RPMI8226 (cell line): Measurements from ENCODE around the gene KCNJ9.

Experiments
- DNase-seq: peaks from one replicate; pipeline ENCODE4 v3.0.0-alpha.2; 2015

Gene KCNJ9

DNA sequence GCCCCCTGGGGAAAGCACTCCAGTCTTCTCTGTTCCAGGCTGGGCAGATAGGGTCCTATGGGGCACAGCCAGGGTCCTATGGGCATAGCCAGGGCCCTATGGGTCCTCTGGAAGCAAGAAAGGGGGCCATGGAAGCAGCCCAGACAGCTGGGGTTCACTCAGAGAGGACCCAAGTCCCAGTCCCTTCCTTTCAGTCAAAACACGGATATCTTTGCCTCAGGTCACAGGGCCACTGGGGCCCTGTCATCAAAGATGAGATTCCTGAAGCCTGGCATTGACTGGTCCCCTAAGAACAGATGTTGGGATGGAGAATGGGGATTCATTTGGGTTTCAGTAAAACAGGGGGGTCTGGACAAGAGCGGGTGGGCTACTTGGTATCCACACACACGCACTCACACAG lies 8.5 kb downstream of the KCNJ9 start:
- DNase-seq, result no peak

DNA sequence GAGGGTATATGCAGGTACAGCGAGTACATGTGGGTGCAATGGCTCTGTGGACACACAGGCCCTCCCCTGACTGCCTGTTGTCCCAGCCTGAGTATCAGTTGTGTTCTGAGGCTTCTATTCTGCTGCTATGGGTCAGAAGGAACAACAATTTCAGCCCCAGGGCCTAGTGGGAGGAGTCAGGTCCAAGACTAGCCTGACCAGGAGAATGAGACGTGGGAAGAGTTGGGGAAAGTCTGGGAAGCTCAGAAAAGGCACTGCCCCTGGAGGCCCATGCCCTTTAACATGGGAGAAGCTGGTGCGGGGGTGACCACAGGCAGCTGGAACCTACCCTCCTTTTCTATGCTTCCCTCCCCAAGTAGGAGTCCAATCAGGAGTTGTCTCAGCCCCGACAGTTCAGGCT lies 9.4 kb downstream of the KCNJ9 start:
- no peak for DNase-seq

DNA sequence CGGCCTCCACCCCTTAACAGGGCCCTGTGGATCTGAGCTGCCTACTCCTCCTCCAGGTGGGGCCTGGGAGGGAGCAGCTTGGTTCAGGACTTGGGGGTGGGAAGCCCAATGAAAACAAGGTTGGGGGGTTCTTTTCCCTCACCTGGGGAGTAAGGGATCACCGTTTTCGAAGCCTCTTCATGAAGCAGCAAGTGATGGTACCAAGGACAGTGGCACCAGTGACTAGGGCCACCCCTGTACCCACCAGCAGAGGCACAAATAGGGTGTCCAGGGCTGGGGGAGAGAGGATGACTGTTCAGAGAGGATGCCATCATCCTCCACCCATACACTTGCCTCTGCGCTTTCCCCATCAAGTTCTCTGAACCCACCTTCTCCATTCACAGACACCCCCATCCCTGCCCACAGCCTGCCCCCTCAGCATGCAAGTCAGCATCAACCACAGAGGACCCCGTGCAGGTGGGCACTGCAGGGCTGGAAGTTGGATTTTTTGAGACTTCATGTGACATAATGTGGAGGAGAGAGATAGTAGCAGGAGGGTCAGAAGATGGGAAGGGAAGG lies 10.4 kb downstream of the KCNJ9 start:
- DNase-seq, result no peak

DNA sequence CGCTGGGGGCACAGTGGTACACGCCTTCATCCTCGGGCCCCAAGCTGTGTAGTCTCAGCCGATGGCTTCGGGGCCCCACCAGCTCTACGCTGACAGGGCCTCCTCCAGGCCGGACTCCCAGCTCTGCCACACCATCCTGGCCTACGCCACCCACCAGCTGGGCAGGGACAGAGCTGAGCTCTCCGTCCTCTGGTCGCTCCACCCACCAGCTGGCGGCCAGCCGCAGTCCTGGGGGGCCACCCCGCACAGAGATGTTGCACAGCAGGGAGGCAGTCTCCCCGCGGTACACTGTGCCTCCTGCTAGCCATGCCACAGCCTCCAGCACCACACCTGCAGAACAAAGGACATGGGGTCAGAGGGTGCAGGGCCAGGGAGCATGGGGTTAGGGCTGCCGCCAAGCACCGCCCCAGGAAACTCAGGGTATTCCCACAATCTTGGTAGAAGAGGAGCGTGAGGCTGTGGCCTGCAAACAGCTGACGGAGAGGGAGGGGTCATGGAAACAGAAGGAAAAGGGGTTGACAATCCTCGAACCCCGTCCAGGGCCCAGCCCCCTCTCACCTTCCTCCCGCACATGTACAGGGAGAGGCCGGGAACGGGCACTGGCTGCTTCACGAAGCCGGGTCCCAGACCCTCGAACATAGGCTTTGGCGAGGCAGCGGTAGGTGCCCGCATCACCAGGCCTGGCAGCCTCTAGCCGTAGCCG lies 11.2 kb downstream of the KCNJ9 start:
- DNase-seq, result no peak

DNA sequence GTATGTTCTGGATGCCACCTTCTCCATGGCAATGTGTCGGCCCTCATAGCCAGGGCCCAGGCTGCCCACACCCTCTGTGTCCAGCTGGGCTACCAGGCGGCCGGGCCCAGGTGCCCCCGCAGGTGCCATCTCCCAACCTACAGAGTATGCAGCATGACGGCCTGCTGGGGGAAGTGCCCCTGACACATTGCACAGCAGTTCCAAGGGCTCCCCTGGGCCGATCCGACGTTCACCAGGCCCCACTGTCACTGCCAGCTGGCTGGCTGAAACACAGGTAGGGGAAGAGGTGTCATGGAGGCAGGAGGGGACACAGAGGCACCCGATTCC lies 11.7 kb downstream of the KCNJ9 start:
- no peak for DNase-seq

DNA sequence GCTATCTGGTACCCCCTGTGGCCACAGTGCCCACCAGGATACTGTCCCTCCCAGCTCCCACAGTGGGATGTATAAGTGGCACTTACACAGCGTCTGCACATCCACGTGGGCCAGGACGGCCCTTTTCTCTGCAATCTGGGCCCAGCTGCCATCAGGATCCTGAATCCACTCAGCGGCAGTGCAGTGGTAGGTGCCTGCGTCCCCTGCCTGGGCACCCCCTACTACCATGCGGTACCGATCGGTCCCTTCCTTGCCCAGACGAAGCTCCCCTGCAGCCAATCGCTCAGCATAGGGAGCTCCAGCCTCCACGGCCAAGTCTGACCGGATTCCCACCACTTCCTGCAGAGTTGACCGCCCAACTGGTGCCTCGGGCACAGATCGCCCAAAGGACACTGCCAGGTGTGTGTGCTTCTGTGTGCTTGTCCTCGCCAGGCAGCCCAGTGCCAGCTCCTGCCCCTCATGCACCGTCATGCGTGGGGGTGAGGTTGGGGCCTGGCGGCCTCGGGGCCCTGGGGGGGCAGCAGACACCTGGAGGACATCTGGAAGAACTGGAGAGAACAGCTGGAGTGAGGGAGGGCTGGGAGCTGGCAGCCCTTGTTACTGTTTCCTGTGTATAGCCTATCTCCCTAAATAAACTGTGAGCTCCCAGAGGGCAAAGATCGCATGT lies 12.4 kb downstream of the KCNJ9 start:
- DNase-seq, result no peak

DNA sequence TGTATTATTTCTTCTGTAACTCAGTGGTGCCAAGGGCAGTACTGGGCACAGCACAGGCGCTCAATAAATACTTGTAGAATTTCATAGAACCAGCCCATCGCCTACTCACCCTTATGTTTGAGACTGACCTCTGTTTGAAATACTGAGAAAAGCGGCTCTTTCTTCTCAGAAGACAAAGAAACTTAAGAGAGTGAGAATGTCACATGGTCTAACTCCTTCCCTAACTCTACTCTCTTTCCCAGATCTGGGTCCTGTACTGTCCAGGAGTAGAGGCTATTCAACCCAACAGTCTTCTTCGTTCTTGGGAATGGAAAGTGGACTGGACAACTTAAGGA lies 12.9 kb downstream of the KCNJ9 start:
- no peak for DNase-seq

DNA sequence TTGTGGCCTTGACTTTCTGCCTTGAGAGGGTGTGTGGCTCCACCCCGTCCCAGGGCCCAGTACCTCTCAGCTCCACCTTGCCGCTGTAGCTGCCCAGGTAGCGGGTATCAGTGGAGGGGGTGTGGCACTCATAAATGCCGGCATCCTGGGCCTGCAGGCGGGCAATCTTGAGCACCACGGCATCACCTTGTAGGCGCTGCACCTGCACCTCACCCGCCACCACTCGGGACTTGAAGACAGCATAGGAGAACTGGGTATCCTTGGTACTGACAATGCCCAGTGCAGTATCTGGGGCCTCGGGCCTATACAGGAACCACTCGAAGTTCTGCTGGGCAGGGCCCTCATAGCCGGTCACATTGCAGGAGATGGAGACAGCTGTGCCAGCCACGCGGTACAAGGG lies 13.5 kb downstream of the KCNJ9 start:
- no peak for DNase-seq

DNA sequence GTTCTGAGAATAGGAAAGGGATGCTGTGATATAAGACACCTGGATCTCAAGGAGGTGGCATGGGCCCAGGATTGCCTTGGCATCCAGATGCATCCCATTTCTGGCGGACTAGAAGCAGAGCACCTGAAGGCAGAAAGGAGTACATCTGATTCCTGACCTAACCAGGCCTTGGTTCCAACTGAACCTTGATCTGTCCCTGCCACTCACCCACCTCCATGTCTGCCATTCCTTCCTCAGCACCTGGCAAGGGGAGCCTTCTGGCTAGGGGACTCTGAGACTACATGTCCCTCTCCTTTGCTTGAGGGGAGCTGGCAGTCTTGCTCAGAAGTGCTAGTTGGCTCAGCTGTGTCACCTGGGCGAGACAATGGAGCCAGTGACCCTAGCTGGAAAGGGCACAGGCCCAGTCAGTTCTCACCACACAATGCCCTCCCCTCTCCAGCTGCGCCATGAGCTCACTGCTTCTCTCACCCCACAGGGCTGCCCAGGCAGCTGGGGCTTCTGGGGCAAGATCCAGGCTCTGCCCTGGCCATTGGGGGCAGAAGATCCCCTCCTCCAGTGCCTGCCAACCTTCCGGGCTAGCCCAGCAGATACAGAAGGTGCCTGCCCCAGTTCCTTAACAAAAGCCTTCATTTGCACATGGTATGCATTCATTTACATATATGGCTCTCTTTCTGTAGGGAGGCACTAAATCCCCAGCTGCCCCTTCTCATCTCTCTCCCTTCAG lies 14.2 kb downstream of the KCNJ9 start:
- no peak for DNase-seq

DNA sequence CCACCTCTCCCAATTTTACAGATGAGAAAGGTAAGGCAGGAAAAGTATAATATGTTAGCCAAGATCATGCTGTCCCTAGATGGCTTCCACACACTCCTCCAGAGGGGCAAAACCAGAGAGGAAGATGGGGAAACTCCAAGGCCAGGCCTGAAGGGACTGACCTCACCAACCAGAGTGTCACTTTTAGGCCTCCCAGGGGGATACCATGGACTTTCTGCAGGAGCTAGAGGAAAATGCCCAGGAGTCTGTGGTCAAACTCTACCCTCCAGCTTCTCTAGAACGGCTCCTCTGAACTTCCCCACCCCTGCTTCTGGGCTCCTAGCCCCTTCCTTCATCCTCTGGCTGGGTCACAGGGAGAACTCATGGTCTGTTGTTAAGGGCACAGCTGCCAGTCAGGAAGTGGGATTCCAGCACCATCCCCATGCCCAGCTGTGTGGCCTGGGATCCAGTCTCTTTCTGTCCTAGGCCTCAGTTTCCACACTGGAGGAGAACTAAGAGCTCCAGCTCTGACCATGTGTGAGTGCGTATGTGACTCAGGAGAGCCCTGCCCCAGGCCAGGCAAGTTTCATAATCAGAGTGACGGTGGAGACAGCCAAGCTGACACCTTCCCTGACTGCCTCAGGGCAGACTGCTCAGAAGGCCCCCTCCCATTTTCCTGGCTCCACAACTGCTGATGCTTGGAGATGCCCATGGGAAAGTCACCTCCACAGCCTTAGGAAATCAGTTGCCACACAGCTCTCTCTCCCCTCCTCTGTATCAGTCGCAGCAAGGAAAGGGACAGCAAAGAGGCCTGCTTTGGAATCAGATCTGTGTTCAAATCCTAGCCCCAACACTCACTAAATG lies 15.2 kb downstream of the KCNJ9 start:
- DNase-seq, result no peak

DNA sequence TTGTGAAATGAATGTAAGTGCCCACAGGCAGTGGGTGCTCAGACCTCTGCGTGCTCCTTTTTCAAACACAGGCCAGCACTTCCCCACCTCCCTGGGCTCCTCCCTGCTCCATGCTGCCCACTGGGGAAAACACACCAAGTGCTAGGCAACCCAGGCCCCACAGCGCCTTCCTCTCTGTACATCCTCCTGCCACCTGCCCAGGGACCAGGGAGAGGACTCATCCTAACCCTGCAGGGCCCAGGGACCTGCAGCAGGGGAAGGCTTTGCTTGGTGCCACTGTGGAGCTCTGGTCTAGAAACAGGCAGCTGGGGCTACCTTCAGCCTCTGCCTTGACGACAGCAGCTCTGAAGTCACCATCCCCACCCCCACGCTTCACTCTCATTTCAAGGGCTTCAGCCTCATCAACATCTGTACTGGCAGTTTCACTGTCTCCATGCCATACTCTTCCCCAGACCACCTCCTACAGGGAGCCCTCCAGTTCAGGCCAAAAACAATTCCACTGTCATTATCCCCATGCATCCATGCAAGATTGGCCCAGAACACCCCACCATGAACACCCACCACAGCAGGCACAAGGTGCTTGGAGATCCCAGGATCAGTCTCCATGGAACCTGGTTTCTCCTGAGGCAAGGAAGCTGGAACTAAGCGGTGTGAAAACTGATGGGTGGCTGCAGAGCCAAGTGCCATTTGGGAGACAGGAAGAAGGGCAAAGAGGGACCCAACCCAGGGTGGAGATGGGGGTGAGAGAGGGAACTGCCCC lies 16.0 kb downstream of the KCNJ9 start:
- DNase-seq, result no peak

DNA sequence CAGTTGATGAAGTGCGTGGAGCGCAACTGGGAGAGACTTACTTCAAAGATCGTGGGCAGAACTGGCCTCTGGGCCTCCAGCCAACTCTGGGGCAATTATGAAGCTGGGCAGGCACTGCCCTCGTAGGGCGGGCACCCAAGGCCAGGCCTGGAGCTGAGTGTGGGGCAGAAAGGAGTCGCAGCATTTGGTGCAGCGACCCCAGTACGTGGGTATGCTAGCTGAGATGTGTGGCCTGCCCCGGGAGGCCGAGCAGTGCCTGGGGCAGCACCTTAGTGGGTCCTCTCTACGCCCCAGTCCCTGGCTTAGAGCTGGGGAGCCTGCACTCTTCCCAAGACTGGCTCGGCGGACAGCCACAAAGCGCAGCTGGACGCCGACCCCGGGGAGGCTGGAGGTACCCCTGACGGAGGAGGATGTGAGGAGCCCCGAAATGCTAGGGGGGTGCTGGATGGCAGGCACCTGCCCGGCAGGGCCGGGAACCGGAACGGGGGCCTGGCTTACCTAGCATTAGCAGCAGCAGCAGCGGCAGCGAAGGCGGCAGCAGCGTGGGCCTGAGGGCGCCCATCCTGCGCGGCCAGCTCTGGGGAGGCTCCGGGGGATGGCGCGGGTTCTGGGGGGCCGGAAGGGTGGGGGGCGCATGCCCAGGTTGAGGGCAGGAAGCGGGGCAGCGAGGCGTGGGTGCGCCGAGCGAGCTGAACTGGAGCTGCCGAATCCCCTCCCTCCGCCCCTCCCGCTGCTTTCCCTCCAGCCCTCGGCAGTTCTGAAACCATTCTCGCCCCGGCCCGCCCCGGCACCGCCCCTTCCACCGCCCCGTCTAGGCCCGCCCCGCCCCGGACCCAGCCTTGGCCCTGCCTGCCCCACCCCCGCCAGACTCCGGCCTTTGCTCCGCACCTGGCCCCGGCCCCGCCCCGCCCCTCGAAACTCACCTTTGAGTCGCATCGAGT lies 16.8 kb downstream of the KCNJ9 start, which contains the start of gene IGSF8:
Gene IGSF8, minus strand, starts transcription at position 709 of the 941 bp plus-strand sequence. Its CDS starts 147 bp downstream, at position 562.
- DNase-seq, result peak; percentile 94

DNA sequence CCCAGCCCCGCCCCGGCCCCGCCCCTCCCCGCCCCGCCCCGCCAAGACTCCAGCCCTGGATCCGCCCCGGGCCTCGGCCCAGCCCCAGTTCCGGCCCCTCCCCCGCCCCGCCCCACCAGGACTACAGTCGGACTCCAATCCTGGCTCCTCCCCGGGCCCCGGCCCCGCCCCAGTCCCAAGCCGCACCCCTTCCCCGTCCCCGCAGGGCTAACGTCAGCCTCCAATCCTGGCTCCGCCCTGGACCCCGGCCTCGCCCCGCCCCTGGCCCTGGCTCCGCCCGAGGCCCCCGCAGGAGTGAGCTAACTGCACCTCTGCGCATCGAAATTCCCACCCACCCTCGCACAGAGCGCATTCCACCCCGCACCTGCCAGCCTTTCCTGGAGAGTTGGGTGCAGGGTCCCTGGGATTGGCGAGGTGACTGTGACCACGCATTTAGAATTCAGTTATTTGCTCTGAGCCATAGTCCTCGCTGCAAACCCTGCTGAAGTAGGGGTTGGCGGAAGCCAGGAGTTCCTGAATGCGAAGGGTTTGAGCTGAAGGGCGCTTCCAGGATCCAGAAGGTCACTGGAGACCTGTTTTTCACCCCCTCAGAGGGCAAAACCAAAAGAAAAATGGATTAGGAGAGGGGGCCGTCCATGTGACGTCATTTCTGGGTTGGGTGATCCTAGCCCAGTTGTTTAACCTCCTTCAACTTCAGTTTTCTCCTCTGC lies 17.7 kb downstream of the KCNJ9 start:
- peak; percentile 97 for DNase-seq

DNA sequence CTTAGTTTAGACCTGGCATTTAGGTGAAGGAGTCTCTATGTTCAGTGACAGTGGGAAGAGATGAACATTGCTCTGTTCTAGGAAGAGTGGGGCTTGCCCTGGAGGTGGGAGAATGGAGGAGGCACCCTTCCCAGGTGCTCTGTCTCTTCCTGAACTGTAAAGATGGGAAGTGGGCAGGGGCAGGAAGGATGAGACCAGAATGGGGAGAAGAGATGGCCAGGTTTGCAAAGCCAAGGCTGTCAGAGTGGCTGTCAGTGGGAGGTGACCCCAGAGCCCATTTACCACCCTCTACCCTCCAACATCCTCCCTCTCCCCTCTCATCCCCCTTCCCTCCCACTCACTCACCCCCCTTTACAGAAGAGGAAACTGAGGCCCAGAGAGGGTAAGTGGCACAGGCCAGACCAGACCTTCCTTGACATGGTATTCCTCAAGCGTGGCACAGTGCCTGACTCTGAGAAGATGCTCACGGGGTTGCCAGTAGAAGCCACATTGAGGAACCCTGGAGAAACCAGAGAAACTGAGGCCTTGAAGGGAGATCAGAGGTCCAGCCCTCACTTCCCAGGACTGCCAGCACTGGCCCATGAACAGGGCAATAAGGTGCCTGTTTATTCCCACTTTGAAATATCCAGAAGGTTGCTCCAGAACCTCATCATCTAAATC lies 18.5 kb downstream of the KCNJ9 start:
- no peak for DNase-seq

DNA sequence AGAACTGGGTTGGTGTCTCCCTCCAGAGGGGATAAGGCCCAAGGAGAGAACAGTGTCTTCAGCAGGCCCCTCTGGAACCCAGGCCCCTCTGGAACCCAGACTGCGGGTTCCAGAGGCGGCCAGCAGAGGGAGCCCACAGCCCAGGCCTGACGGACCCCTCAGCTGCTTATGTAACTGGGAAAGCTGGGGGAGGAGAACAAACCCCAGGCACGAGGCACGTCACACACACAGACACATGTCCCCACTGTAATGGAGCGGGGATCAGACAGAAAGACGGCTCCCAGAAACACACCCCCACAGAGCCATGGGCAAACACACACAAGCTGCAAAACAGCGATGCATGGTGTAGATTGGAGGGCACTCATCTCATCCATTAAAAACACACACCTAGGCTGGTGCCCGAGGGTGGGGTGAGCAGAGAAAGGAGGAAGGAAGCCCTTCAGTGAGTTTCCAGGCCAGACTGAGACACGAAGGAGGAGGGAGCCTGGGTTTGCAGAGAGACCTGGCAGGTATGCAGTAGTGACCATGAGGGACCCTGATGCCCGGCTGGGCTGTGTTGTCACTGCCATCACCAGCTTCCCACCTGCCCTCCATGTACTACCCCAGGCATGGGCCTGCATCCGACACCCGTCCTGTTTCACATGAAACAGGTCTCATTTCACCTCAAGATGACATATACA lies 19.8 kb downstream of the KCNJ9 start:
- DNase-seq, result peak; percentile 82

DNA sequence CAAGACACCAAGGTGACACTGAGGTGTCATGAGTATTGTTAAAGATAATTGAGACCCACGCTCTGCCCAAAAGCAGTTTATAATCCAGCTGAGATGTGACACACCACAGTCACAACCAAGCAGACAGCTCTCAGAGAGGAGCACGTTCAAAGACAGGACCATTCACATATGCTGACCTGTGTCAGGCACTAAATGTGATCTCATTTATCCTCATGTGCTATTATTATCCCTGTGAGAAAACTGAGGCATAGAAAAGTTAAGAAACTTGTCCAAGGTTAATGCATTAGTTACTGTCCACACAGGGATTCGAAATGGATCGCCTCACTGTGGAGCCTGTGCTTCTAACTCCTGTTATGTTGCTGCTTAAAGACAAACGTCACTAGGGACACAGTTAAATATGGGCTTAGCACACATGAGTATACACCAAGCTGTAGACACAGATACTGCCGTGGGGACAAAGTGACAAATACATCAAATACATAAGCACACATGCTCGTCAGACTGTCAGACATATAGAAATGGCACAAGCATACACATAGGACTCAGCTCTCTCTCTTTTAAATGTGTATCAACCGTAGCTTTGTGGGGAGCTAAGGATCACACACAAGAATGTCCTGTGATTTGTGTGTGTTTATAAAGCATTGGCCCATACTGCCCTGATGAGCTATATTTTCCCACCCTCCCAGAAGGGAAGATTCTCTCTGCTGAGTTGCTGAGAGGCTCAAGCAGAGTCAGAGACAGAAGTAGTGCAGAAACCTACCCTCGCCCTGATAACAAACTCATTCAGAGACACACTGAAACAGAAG lies 20.6 kb downstream of the KCNJ9 start:
- no peak for DNase-seq

DNA sequence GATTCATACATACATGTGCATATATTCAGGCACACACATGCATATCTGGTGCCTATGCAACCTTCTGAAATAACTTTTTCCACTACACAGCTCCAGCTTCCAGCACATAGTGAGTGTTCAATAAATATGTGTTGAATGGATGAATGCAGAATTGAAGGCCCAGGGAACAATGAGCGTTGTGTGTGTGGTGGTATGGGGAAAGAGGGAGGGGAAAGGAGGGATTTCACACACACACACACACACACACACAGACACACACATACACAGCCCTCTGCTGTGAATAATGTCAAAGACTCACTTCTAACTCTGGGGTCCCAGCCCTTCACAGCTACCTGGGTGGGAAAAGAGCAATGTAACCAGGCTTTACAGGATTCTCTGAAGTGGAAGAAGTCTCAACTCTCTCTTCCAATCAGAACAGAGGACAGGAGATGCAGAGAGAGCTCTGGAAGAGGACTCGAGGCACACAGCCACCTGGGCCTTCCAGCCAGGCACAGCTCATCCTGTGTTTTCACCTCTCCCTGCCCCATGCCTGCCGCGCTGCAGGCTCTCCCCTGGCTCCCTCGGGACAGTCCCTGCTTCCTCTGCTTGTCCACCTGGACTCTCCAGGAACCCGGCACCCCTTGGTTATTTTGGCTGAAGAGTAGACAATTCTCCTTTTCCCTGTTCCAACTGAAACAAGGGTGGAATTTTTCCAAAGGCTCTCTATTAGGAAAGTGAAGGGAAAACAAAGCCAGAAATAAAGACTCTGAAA lies 22.5 kb downstream of the KCNJ9 start:
- DNase-seq, result no peak

DNA sequence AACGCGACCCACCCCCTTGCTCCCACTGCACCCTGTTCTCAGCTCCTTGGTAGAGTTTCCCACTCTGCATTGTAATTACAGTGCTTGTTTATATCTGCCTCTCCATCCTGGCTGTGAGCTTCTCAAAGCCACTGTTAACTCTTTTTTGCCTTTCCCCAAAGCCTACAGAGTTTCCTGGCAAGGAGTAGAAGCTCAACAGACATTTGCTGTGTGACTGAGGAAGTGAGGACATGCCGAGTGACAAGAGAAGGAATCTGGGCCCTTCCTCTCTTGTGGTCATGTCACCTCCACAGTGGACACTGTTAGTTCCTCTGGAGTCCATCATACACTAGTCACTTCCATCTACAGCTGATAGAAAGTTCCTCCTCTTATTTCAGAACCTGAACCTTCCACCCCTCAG lies 23.1 kb downstream of the KCNJ9 start:
- DNase-seq, result no peak
